Measurements from ENCODE around the gene HAL. TPM values are rescaled to one million over a fixed set of nuclear protein-coding genes. Genes with fewer than 3 reads are reported as not detected.

The HAL gene
- total RNA-seq, 4 donors from 2014 or later = 1.3 to 1.9 TPM; not detected in 2

- 87 to 94% methylated on average over 1 of the region's 1 CpG for WGBS, 2 donors
- Histone ChIP-seq H3K27me3 (no peaks in the 10 kb centered on the region), H3K36me3 (no peaks in the 10 kb centered on the region), H3K27ac (no peak overlapping the region), H3K4me1 (no peaks in the 10 kb centered on the region), H3K9me3 (no peaks in the 10 kb centered on the region), H3K4me3 (replicated peaks in 1 of 3) (no peak overlapping the region)
- no peak for DNase-seq
- TF ChIP-seq POLR2A (IDR thresholded peaks at IDR 0.05) (no peak), CTCF (IDR thresholded peaks at IDR 0.05) (no peak)
- intact Hi-C loops (cut with DNase I) = no loop called here
Measured at GRCh38 chr12:96041181-96041580, 45.0 kb upstream of the HAL start.

- no peak overlapping the region for H3K27ac ChIP-seq
- no peaks in the 10 kb centered on the region for H3K9me3 ChIP-seq
- intact Hi-C loops (cut with DNase I) = no loop called here
- 58 to 73% methylated on average over 3 of the region's 3 CpGs for WGBS, 2 donors
- H3K4me1 ChIP-seq = no peaks in the 10 kb centered on the region
- no peak for DNase-seq
- no peaks in the 10 kb centered on the region for H3K36me3 ChIP-seq
- H3K4me3 ChIP-seq (replicated peaks in 1 of 3) = no peak overlapping the region
- H3K27me3 ChIP-seq = no peaks in the 10 kb centered on the region
- TF ChIP-seq POLR2A (IDR thresholded peaks at IDR 0.05) = no peak
- no peak for TF ChIP-seq CTCF (IDR thresholded peaks at IDR 0.05)
Measured at GRCh38 chr12:96040305-96041133, 44.4 kb upstream of the HAL start.

GRCh38 chr12:96039516-96039915, 43.4 kb upstream of the HAL start:
- Histone ChIP-seq H3K27me3 (no peaks in the 10 kb centered on the region), H3K9me3 (no peaks in the 10 kb centered on the region), H3K36me3 (no peaks in the 10 kb centered on the region), H3K27ac (no peak overlapping the region), H3K4me1 (peaks cover 0 to 1% of the 10 kb centered on the region in 2 donors), H3K4me3 (replicated peaks in 1 of 3) (no peak overlapping the region)
- DNase-seq = no peak
- intact Hi-C loops (cut with DNase I) = no loop called here
- no peak for TF ChIP-seq POLR2A (IDR thresholded peaks at IDR 0.05)
- TF ChIP-seq CTCF (IDR thresholded peaks at IDR 0.05) = no peak
- WGBS, 2 donors = 72 to 80% methylated on average over 3 of the region's 3 CpGs

GRCh38 chr12:96036765-96037455, 40.8 kb upstream of the HAL start:
- H3K9me3 ChIP-seq = no peaks in the 10 kb centered on the region
- no peaks in the 10 kb centered on the region for H3K36me3 ChIP-seq
- H3K4me3 ChIP-seq (replicated peaks in 1 of 3) = no peak overlapping the region
- DNase-seq = no peak
- no peak overlapping the region for H3K27ac ChIP-seq
- TF ChIP-seq CTCF (IDR thresholded peaks at IDR 0.05) (no peak), POLR2A (IDR thresholded peaks at IDR 0.05) (no peak)
- intact Hi-C loops (cut with DNase I) = no loop called here
- no peaks in the 10 kb centered on the region for H3K27me3 ChIP-seq
- peaks cover 14 to 17% of the 10 kb centered on the region in 2 donors for H3K4me1 ChIP-seq
- WGBS, 2 donors = 89 to 95% methylated on average over 7 to 8 of the region's 8 CpGs
